Common myeloid progenitor, CD34-positive (primary cell): ENCODE measurements around the gene SEMA5B. TPM values are rescaled to one million over a fixed set of nuclear protein-coding genes. Genes with fewer than 3 reads are reported as not detected.

Experiments
- CTCF ChIA-PET: fragments of 350-600 bp; sonication (Branson Sonifier 250); formaldehyde crosslinking; loops from one replicate; lab custom pipeline; 2021; ENCODE audit warnings: antibody characterized with exemption; lab: Charles Lee
- POLR2A ChIA-PET: fragments of 350-600 bp; sonication (Branson Sonifier 250); formaldehyde crosslinking; loops from one replicate; lab custom pipeline; 2021; ENCODE audit warnings: antibody characterized with exemption; lab: Charles Lee
- DNase-seq, 3 donors: peaks; one replicate each; pipeline versions ENCODE4 v3.0.0 to v3.0.0-alpha.2; 2013
- H3K27ac ChIP-seq, 2 experiments: 1 replicate in 1 of 2; 2 replicates in 1 of 2; pipeline ENCODE4 v1.7.0; 2013; ENCODE audit warnings: inconsistent platforms in 2 of 2, low read length in 2 of 2, mild to moderate bottlenecking in 2 of 2, low read depth in 1 of 2, moderate library complexity in 1 of 2; ENCODE audit not compliant: severe bottlenecking in 2 of 2, insufficient read depth in 1 of 2, poor library complexity in 1 of 2
- H3K27me3 ChIP-seq, 5 experiments: replicated peaks in 2 of 5; 1 replicate in 3 of 5; 2 replicates in 2 of 5; pipeline versions ENCODE4 v1.6.1 to v1.7.0; 2013; ENCODE audit warnings: low read length in 4 of 5, mild to moderate bottlenecking in 2 of 5, moderate library complexity in 2 of 5, inconsistent platforms in 1 of 5; ENCODE audit not compliant: insufficient read depth in 5 of 5, control insufficient read depth in 4 of 5
- H3K36me3 ChIP-seq, 4 experiments: 1 replicate in 2 of 4; 2 replicates in 2 of 4; pipeline versions ENCODE4 v1.6.1 to v1.7.0; 2013; ENCODE audit warnings: low read length in 3 of 4, control low read depth in 1 of 4, mild to moderate bottlenecking in 1 of 4; ENCODE audit not compliant: control insufficient read depth in 4 of 4, insufficient read depth in 4 of 4
- H3K4me1 ChIP-seq, 4 experiments: 1 replicate in 3 of 4; 2 replicates in 1 of 4; pipeline versions ENCODE4 v1.6.1 to v1.7.1; 2013; ENCODE audit warnings: low read length in 3 of 4, mild to moderate bottlenecking in 3 of 4, control low read depth in 1 of 4, inconsistent platforms in 1 of 4, moderate library complexity in 1 of 4; ENCODE audit not compliant: control insufficient read depth in 4 of 4, insufficient read depth in 4 of 4; ENCODE audit errors: control extremely low read depth in 1 of 4
- H3K4me3 ChIP-seq, 7 experiments: 1 replicate in 4 of 7; 2 replicates in 3 of 7; pipeline versions ENCODE4 v1.5.1 to v1.7.0; 2013; ENCODE audit warnings: mild to moderate bottlenecking in 7 of 7, low read length in 6 of 7, moderate library complexity in 6 of 7, inconsistent platforms in 2 of 7, low read depth in 2 of 7, control low read depth in 1 of 7; ENCODE audit not compliant: insufficient read depth in 4 of 7, control insufficient read depth in 1 of 7; ENCODE audit errors: extremely low read depth in 1 of 7
- H3K9me3 ChIP-seq, 5 experiments: 1 replicate in 4 of 5; 2 replicates in 1 of 5; pipeline versions ENCODE4 v1.6.1 to v1.7.1; 2013; ENCODE audit warnings: low read length in 4 of 5, mild to moderate bottlenecking in 2 of 5, inconsistent platforms in 1 of 5, low read depth in 1 of 5, moderate library complexity in 1 of 5; ENCODE audit not compliant: control insufficient read depth in 4 of 5, insufficient read depth in 2 of 5; ENCODE audit errors: control extremely low read depth in 1 of 5
- WGBS: methylation state at CpG from one replicate; pipeline ENCODE4 v1.1.5; 2013; ENCODE audit not compliant: insufficient coverage; 5-methylcytosine and 5-hydroxymethylcytosine counted together
- polyA plus RNA-seq: library from polyadenylated mRNA; unstranded; fragments of 120-200 nt; gene quantifications from one replicate; pipeline ENCODE4 v1.2.1, GENCODE V29; 2013

Gene SEMA5B
- not detected for polyA plus RNA-seq

GRCh38 chr3:123027292-123028232, at the start of gene SEMA5B:
TSS of gene SEMA5B (minus strand) at chr3:123027763. CDS start at chr3:122961263, 66,500 bp downstream.
- CTCF ChIA-PET, result interaction anchor here (0.7 to 7.5 kb wide), 26 partner anchors 10 to 1481 kb away, joined by 3 to 66 read pairs (median 4); no protein-coding TSS in a partner anchor
- peaks cover 2 to 81% (median 56%) of the 10 kb centered on the region in 5 experiments for H3K27me3 ChIP-seq
- WGBS, result under 1% methylated on average over 72 of the region's 94 CpGs
- peak within 1 kb of the TSS; percentile 15 to 71 (median 61) for H3K4me3 ChIP-seq
- peak in 2 of 3 donors; percentile 28 to 40 for DNase-seq
- POLR2A ChIA-PET, result interaction anchor here (0.6 to 0.9 kb wide), 2 partner anchors 14 to 1678 kb away, joined by 3 read pairs; no protein-coding TSS in a partner anchor
- H3K27ac ChIP-seq, result no peak within 1 kb of the TSS
- no peaks in the 10 kb centered on the region for H3K9me3 ChIP-seq
- peaks cover 6 to 30% (median 26%) of the 10 kb centered on the region in 4 experiments for H3K4me1 ChIP-seq
- H3K36me3 ChIP-seq, result no peaks in the 10 kb centered on the region

DNA sequence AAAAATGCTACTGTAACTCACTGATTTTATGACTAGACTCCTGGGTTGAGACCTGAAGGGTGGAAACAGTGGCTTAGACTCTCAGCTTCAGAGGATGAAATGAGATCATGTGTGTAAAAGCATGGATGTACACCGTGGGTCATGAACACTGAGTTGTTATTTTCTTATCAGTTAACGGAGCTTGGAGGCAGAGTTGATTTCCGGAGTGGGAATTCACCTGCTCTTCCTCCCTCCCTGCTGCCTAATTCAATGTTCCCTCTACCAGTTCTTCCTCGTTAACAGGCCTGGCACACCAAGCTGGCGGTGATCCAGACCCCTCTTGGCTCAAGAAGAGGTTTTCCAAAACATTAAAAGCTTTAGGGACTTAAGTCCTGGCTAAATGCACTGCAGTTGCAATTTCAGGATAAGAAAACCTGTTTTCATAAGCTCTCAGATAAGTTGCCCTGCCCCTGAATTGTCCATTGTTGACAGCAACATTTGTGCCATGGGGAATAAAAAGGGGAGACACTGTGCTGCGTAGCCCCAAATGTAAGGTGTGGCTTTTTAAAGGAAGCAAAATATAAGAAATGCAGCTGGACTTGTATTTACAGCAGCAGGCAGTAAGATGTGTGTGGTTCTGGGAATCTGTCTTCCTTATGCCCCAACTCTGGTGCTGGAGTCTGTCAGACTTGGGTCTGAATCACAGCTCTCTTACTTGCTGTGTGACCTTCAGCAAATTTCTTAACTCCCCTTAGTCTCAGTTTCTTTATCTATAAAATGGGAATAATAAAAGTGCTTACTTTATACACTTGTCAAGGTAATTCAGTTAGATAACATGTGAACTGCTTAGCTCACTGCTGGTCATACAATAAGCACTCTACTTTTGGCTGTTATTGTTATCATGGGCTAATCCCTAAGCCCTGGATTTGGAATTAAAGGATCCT, 49.2 kb upstream of the SEMA5B start:
- peak overlapping the region in 1 of 2 experiments; percentile 19 for H3K27ac ChIP-seq
- H3K4me3 ChIP-seq, result no peak overlapping the region
- CTCF ChIA-PET, result interaction anchor here (1.1 to 1.4 kb wide), 3 partner anchors 9 to 45 kb away, joined by 3 to 6 read pairs (median 3); partner anchors contain the start of gene PDIA5
- H3K4me1 ChIP-seq, result peaks cover 0 to 36% (median 23%) of the 10 kb centered on the region in 4 experiments
- no peaks in the 10 kb centered on the region for H3K9me3 ChIP-seq
- H3K27me3 ChIP-seq, result no peaks in the 10 kb centered on the region
- H3K36me3 ChIP-seq, result peaks cover 0 to 5% (median 0%) of the 10 kb centered on the region in 4 experiments
- peak in 2 of 3 donors; percentile 27 to 36 for DNase-seq
- POLR2A ChIA-PET, result no interaction called here
- WGBS, result 60% methylated on average over 5 of the region's 6 CpGs

DNA sequence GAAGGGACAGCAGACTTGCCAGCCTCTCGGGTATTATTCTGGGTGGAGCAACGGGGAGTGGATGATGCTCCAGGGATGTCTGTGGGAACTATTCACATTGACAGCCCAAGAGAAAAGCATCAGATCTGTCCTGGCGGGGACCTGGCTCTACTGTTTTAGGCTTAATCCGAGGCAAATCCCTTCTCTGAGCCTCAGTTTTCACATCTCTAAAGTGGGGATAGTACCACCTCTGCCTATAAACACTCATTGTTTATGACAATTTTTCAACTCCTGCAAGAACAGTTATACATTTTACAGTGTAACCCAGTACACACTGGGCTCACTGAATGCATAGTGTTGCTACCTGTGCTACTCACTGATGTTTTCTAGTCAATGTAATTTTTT, 48.5 kb upstream of the SEMA5B start:
- Histone ChIP-seq H3K4me1 (peaks cover 0 to 34% (median 21%) of the 10 kb centered on the region in 4 experiments), H3K27me3 (no peaks in the 10 kb centered on the region), H3K4me3 (no peak overlapping the region), H3K36me3 (peaks cover 0 to 5% (median 0%) of the 10 kb centered on the region in 4 experiments), H3K27ac (no peak overlapping the region), H3K9me3 (no peaks in the 10 kb centered on the region)
- CTCF ChIA-PET, result interaction anchor here (1.1 to 1.4 kb wide), 2 partner anchors 9 kb away, joined by 3 to 6 read pairs; partner anchors contain the start of gene PDIA5
- POLR2A ChIA-PET, result no interaction called here
- no peak for DNase-seq
- WGBS, result 89% methylated on average over 4 of the region's 4 CpGs

GRCh38 chr3:123075359-123075758, 47.8 kb upstream of the SEMA5B start:
- no peak for DNase-seq
- WGBS, result 86% methylated on average over 1 of the region's 1 CpG
- H3K27me3 ChIP-seq, result no peaks in the 10 kb centered on the region

DNA sequence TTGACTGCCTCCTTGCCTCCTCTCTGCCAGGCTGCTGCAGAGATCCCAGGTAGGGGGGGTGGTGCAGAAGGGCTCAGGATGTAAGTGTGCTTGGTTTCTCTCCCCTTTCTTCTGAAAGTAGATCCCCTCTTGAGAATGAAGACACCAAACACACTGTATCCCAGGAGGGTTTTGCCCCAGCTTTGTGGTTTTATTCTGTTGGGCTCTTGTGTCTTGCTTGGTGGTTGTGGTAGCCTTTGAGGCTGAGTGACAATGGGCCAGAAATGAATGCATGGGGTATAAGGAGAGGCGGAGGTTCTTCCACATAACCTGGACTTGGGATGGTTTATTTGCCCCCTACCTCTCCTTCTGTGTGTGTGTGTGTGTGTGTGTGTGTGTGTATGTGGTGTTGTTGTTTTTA, 45.0 kb upstream of the SEMA5B start:
- no peaks in the 10 kb centered on the region for H3K9me3 ChIP-seq
- H3K4me1 ChIP-seq, result peaks cover 0 to 38% (median 24%) of the 10 kb centered on the region in 4 experiments
- H3K27me3 ChIP-seq, result no peaks in the 10 kb centered on the region
- H3K27ac ChIP-seq, result no peak overlapping the region
- peak in 1 of 3 donors; percentile 34 for DNase-seq
- no peak overlapping the region for H3K4me3 ChIP-seq
- CTCF ChIA-PET, result no interaction called here
- WGBS, result 100% methylated on average over 1 of the region's 1 CpG
- peaks cover 0 to 8% (median 0%) of the 10 kb centered on the region in 4 experiments for H3K36me3 ChIP-seq
- POLR2A ChIA-PET, result no interaction called here

More at GRCh38 chr3:123075359-123075758, 47.8 kb upstream of the SEMA5B start:
- Histone ChIP-seq H3K4me3 (no peak overlapping the region), H3K9me3 (no peaks in the 10 kb centered on the region), H3K4me1 (peaks cover 0 to 29% (median 16%) of the 10 kb centered on the region in 4 experiments), H3K27ac (no peak overlapping the region), H3K36me3 (peaks cover 0 to 8% (median 0%) of the 10 kb centered on the region in 4 experiments)
- ChIA-PET CTCF (no interaction called here), POLR2A (no interaction called here)

- Histone ChIP-seq H3K9me3 (no peaks in the 10 kb centered on the region), H3K27me3 (no peaks in the 10 kb centered on the region), H3K36me3 (peaks cover 0 to 8% (median 0%) of the 10 kb centered on the region in 4 experiments), H3K4me3 (peak overlapping the region in 1 of 7 experiments; percentile 10), H3K4me1 (peaks cover 0 to 42% (median 28%) of the 10 kb centered on the region in 4 experiments), H3K27ac (no peak overlapping the region)
- CTCF ChIA-PET, result interaction anchor here (2.0 kb wide), 1 partner anchor 8 kb away, joined by 8 read pairs; no protein-coding TSS in a partner anchor
- POLR2A ChIA-PET, result no interaction called here
- DNase-seq, result peak in 2 of 3 donors; percentile 58 to 60
- WGBS, result 43% methylated on average over 4 of the region's 5 CpGs
These were observed 44.6 kb upstream of the SEMA5B start for GRCh38 chr3:123072152-123072551.
